Measurements from ENCODE around the gene ZSCAN5B.
"Not testable (repeated sequence)": the region's sequence is repeated elsewhere in the genome, so short reads cannot be mapped to it uniquely, and the experiment has no call there.

ZSCAN5B gene, protein sequence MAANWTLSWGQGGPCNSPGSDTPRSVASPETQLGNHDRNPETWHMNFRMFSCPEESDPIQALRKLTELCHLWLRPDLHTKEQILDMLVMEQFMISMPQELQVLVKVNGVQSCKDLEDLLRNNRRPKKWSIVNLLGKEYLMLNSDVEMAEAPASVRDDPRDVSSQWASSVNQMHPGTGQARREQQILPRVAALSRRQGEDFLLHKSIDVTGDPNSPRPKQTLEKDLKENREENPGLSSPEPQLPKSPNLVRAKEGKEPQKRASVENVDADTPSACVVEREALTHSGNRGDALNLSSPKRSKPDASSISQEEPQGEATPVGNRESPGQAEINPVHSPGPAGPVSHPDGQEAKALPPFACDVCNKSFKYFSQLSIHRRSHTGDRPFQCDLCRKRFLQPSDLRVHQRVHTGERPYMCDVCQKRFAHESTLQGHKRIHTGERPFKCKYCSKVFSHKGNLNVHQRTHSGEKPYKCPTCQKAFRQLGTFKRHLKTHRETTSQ

GRCh38 chr19:56197646-56198045 lies at the start of gene ZSCAN5B:
ZSCAN5B (minus strand) TSS chr19:56197783; CDS start chr19:56193052, 4,731 bp downstream.
- not testable (repeated sequence) for DNase-seq (ENCODE audit: low read depth); H3K4me3 ChIP-seq (ENCODE audit: low read depth, low read length)

DNA sequence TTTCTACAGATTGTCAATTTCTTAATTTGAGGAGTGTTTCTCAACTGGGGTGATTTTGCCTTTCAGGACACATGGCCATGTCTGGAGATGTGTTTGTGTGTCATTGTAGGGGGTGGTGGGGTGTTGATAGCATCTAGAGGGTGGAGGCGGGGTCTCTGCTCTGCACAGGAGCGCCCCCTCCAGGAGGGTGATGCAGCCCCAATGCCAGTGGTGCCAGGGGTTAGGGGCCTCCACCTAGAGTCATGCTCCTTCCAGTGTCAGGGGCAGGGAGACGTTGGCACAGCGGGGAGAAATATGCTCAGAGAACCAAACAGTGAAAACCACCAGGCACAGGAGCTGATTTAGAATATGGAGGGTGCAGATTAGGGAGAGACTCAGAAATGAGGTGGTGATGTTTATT lies 48.2 kb upstream of the ZSCAN5B start:
- DNase-seq (ENCODE audit: low read depth); H3K4me3 ChIP-seq (ENCODE audit: low read depth, low read length): not testable (repeated sequence)

DNA sequence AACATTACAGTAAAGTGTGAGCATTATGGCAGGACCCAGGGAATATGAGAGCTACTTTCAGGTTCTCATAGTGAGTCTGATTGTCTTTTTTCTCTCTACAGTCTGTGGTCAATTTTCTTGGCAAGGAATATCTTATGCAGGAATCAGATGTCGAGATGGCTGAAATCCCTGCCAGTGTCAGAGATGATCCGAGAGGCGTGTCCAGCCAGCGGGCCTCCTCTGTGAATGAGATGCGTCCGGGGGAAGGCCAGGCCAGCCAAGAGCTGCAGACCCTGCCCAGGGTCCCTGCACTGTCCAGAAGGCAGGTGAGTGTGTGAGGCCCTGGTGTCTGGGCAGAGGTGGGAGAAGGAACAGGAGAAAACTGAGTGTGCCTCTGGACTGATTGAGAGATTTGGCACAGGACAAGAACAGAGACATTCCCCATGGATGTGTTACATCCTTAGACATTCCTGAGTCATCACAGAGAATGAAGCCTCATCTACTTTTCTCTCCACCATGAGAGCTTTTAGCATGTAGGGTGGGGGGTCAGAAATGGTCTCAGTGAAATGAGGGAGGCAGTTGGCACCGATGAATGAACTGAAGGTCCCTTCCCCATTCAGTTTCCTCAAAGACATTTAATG lies 47.6 kb upstream of the ZSCAN5B start:
- H3K4me3 ChIP-seq (ENCODE audit: low read depth, low read length) = no peak overlapping the region
- TF ChIP-seq, protein P1, sequence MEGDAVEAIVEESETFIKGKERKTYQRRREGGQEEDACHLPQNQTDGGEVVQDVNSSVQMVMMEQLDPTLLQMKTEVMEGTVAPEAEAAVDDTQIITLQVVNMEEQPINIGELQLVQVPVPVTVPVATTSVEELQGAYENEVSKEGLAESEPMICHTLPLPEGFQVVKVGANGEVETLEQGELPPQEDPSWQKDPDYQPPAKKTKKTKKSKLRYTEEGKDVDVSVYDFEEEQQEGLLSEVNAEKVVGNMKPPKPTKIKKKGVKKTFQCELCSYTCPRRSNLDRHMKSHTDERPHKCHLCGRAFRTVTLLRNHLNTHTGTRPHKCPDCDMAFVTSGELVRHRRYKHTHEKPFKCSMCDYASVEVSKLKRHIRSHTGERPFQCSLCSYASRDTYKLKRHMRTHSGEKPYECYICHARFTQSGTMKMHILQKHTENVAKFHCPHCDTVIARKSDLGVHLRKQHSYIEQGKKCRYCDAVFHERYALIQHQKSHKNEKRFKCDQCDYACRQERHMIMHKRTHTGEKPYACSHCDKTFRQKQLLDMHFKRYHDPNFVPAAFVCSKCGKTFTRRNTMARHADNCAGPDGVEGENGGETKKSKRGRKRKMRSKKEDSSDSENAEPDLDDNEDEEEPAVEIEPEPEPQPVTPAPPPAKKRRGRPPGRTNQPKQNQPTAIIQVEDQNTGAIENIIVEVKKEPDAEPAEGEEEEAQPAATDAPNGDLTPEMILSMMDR (IDR thresholded peaks at IDR 0.05; ENCODE audit: control insufficient read depth, extremely low read depth, insufficient read depth) = no peak
- DNase-seq (ENCODE audit: low read depth) = no peak

DNA sequence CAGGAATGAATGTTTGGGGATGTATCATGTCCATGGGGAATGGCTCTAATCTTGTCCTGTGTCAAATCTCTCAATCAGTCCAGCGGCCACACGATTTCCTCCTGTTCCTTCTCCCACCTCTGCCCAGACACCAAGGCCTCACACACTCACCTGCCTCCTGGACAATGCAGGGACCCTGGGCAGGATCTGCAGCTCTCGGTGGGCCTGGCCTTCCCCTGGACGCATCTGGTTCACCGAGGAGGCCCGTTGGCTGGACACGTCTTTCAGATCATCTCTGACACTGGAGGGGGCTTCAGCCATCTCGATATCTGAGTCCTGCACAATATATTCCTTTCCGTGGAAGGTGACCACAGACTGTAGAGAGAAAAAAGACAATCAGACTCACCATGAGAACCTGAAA lies 25.9 kb upstream of the ZSCAN5B start:
- TF ChIP-seq, protein P1 (IDR thresholded peaks at IDR 0.05; ENCODE audit: control insufficient read depth, extremely low read depth, insufficient read depth) = no peak
- DNase-seq (ENCODE audit: low read depth) = no peak
- no peak overlapping the region for H3K4me3 ChIP-seq (ENCODE audit: low read depth, low read length)

GRCh38 chr19:56222901-56223300 lies 25.3 kb upstream of the ZSCAN5B start:
- no peak for DNase-seq (ENCODE audit: low read depth)
- TF ChIP-seq, protein P1 (IDR thresholded peaks at IDR 0.05; ENCODE audit: control insufficient read depth, extremely low read depth, insufficient read depth) = no peak
- no peak overlapping the region for H3K4me3 ChIP-seq (ENCODE audit: low read depth, low read length)

GRCh38 chr19:56221851-56222250 lies 24.3 kb upstream of the ZSCAN5B start:
- TF ChIP-seq, protein P1 (IDR thresholded peaks at IDR 0.05; ENCODE audit: control insufficient read depth, extremely low read depth, insufficient read depth) = no peak
- H3K4me3 ChIP-seq (ENCODE audit: low read depth, low read length) = no peak overlapping the region
- no peak for DNase-seq (ENCODE audit: low read depth)

- H3K4me3 ChIP-seq (ENCODE audit: low read depth, low read length); DNase-seq (ENCODE audit: low read depth): not testable (repeated sequence)
Measured at GRCh38 chr19:56221442-56221841, 23.9 kb upstream of the ZSCAN5B start.

- TF ChIP-seq, protein P1 (IDR thresholded peaks at IDR 0.05; ENCODE audit: control insufficient read depth, extremely low read depth, insufficient read depth) = no peak
- no peak for DNase-seq (ENCODE audit: low read depth)
- no peak overlapping the region for H3K4me3 ChIP-seq (ENCODE audit: low read depth, low read length)
Measured at GRCh38 chr19:56218961-56219360, 21.4 kb upstream of the ZSCAN5B start.
